Panc1 (cell line): ENCODE measurements around the gene PANK4. TPM values are rescaled to one million over a fixed set of nuclear protein-coding genes. Genes with fewer than 3 reads are reported as not detected.
A peak's percentile ranks its signal among the peaks of the same experiment; 100 is the strongest.

Experiments used
- ATAC-seq: fragments of 200-7000 bp; cut with Tn5 transposase; 2 replicates; pipeline ENCODE4 v1.9.1; 2020; ENCODE audit warnings: mild to moderate bottlenecking, moderate library complexity
- BruUV-seq: library from RNA; stranded (reverse); fragments of 400-500 nt; replicated peaks from 2 replicates; lab custom pipeline; 2021; lab: Mats Ljungman, UMichigan
- CTCF ChIA-PET: fragments of 300-600 bp; sonication (Branson Sonifier 250); formaldehyde crosslinking; loops from one replicate; lab custom pipeline; 2022; ENCODE audit warnings: antibody characterized with exemption; lab: Charles Lee
- POLR2A ChIA-PET: fragments of 300-600 bp; sonication (Branson Sonifier 250); formaldehyde crosslinking; loops from one replicate; lab custom pipeline; 2022; ENCODE audit warnings: antibody characterized with exemption; lab: Charles Lee
- DNase-seq: peaks from one replicate; pipeline ENCODE4 v3.0.0-alpha.2; 2010; ENCODE audit warnings: low read depth, low spot score
- H3K27ac ChIP-seq: 2 replicates; pipeline ENCODE4 v1.5.1; 2011; ENCODE audit warnings: mild to moderate bottlenecking, low read length, inconsistent platforms
- H3K27me3 ChIP-seq: fragments of 200-500 bp; sonication (Bioruptor generic); 2 replicates; pipeline ENCODE4 v1.6.0; 2014; ENCODE audit warnings: low read length, inconsistent platforms; ENCODE audit not compliant: control insufficient read depth, insufficient read depth
- H3K36me3 ChIP-seq: fragments of 200-500 bp; sonication (Bioruptor generic); 2 replicates; pipeline ENCODE4 v1.5.1; 2014; ENCODE audit warnings: inconsistent platforms, mild to moderate bottlenecking, low read length, moderate library complexity; ENCODE audit not compliant: control insufficient read depth, insufficient read depth
- H3K4me1 ChIP-seq: 2 replicates; pipeline ENCODE4 v1.5.1; 2011; ENCODE audit warnings: inconsistent platforms, mild to moderate bottlenecking, low read length, moderate library complexity; ENCODE audit not compliant: control insufficient read depth, insufficient read depth
- H3K4me3 ChIP-seq, 2 experiments: 2 replicates each; pipeline ENCODE4 v1.5.1; 2011 to 2012; ENCODE audit warnings: low read depth in 2 of 2, low read length in 2 of 2, mild to moderate bottlenecking in 2 of 2, inconsistent platforms in 1 of 2, moderate library complexity in 1 of 2
- H3K9me3 ChIP-seq: fragments of 200-500 bp; sonication (Bioruptor generic); 2 replicates; pipeline ENCODE4 v1.5.1; 2014; ENCODE audit warnings: low read depth, mild to moderate bottlenecking, inconsistent platforms, low read length, moderate library complexity; ENCODE audit not compliant: control insufficient read depth, insufficient read depth
- in situ Hi-C: cut with HindIII; loops from 2 replicates; pipeline ENCODE4 v1.10.0; 2016; ENCODE audit warnings: low sequenced_read_pairs, low pct_unique_long_range_greater_than_20kb
- intact Hi-C: fragments of 100-400 bp; cut with micrococcal nuclease; formaldehyde crosslinking; loops from one replicate; pipeline ENCODE4 v1.10.0; 2022; ENCODE audit not compliant: unreplicated experiment
- total RNA-seq: library from RNA; stranded (reverse); gene quantifications from one replicate; pipeline ENCODE4 v1.2.1, GENCODE V29; 2021; ENCODE audit not compliant: unreplicated experiment
- TF ChIP-seq, protein P1 (sequence below), 2 experiments: IDR thresholded peaks; 2 replicates each; pipeline ENCODE4 v1.6.1; 2011 to 2012; ENCODE audit warnings: low read depth in 2 of 2, control low read depth in 1 of 2, low read length in 1 of 2, mild to moderate bottlenecking in 1 of 2, moderate library complexity in 1 of 2; ENCODE audit not compliant: insufficient read depth in 1 of 2
- TF ChIP-seq, protein P2 (sequence below): fragments of 450-650 bp; IDR thresholded peaks from 2 replicates; pipeline ENCODE4 v1.5.1; 2017; ENCODE audit warnings: mild to moderate bottlenecking

Gene PANK4
- total RNA-seq, 1 experiment from 2014 or later: 35.9 TPM

DNA sequence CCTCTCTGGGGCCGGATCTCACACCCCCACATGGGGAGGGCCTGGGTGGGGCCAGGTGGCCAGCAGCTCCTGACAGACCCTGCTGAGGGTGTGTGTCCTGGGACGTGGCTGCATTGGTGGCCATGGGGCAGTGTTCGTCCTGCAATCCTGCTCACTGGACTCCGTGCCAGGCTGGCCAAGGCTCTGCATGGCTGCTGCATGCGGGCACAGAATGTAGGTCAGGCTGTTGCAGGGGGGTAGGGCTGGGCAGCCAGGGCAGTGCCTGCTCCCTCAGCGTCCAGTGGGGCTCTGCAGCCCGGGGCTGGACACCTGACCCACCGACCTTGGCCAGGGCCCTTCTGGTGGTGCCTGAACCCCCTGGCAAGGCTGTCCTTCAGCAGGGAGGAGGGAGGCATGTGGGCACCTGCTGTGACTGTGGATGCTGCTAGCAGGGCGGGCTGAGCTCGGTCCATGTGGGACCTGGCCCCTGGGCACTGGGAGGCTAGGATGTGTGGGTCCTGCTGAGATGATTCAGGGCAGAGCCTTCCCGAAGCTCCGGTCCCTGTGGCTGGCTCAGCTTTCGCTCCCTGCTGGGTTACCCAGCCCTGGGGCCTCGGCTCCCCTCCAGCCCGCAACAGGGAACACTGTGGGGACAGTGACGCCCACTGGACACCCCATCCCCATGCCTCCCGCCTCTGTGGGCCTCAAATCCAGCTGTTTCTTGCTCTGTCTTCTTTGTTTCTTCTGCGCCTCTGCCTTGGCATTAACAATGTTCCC is 65.2 kb downstream of the PANK4 start:
- no peak for DNase-seq
- ChIA-PET CTCF (no interaction called here), POLR2A (no interaction called here)
- Histone ChIP-seq H3K9me3 (no peaks in the 10 kb centered on the region), H3K27me3 (no peaks in the 10 kb centered on the region), H3K4me3 (no peak overlapping the region), H3K27ac (peak overlapping the region; percentile 95), H3K36me3 (no peaks in the 10 kb centered on the region), H3K4me1 (peaks cover 100% of the 10 kb centered on the region)
- BruUV-seq: no TSS peak
- in situ Hi-C loops: no loop called here
- ATAC-seq: no peak; the same call in 1 of the 2 replicates
- intact Hi-C loops: loop anchor here (10.0 kb wide), 1 partner anchor 84 kb away; no protein-coding TSS in a partner anchor
- TF ChIP-seq, protein P1, sequence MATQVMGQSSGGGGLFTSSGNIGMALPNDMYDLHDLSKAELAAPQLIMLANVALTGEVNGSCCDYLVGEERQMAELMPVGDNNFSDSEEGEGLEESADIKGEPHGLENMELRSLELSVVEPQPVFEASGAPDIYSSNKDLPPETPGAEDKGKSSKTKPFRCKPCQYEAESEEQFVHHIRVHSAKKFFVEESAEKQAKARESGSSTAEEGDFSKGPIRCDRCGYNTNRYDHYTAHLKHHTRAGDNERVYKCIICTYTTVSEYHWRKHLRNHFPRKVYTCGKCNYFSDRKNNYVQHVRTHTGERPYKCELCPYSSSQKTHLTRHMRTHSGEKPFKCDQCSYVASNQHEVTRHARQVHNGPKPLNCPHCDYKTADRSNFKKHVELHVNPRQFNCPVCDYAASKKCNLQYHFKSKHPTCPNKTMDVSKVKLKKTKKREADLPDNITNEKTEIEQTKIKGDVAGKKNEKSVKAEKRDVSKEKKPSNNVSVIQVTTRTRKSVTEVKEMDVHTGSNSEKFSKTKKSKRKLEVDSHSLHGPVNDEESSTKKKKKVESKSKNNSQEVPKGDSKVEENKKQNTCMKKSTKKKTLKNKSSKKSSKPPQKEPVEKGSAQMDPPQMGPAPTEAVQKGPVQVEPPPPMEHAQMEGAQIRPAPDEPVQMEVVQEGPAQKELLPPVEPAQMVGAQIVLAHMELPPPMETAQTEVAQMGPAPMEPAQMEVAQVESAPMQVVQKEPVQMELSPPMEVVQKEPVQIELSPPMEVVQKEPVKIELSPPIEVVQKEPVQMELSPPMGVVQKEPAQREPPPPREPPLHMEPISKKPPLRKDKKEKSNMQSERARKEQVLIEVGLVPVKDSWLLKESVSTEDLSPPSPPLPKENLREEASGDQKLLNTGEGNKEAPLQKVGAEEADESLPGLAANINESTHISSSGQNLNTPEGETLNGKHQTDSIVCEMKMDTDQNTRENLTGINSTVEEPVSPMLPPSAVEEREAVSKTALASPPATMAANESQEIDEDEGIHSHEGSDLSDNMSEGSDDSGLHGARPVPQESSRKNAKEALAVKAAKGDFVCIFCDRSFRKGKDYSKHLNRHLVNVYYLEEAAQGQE (IDR thresholded peaks at IDR 0.05; ENCODE audit: insufficient read depth in 1 of 2, low read depth in 2 of 2, low read length in 1 of 2): peak in 1 of 2 experiments; percentile 20; a peak in 1 of 4 replicates
- TF ChIP-seq, protein P2, sequence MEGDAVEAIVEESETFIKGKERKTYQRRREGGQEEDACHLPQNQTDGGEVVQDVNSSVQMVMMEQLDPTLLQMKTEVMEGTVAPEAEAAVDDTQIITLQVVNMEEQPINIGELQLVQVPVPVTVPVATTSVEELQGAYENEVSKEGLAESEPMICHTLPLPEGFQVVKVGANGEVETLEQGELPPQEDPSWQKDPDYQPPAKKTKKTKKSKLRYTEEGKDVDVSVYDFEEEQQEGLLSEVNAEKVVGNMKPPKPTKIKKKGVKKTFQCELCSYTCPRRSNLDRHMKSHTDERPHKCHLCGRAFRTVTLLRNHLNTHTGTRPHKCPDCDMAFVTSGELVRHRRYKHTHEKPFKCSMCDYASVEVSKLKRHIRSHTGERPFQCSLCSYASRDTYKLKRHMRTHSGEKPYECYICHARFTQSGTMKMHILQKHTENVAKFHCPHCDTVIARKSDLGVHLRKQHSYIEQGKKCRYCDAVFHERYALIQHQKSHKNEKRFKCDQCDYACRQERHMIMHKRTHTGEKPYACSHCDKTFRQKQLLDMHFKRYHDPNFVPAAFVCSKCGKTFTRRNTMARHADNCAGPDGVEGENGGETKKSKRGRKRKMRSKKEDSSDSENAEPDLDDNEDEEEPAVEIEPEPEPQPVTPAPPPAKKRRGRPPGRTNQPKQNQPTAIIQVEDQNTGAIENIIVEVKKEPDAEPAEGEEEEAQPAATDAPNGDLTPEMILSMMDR: no peak

DNA sequence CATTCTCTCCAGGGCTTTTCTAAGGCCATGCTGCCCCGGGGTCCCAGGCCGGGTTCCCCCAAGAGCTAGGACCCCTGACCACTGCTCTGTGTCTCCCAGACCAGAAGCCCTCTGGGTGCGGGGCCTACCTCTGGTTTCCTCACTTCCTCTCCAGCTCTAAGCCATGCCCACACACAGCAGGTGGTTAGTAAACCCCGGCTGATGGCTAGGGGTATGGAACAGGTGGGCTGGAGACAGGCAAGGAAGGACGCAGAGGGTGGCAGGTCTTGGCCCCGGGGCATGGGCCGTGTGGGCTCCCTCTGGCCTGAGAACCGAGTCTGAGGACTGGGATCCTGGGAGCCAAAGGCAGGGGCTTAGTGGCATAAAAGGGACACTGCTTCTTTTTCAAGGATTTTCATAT is 66.2 kb downstream of the PANK4 start:
- ChIA-PET POLR2A (no interaction called here), CTCF (interaction anchor here (1.1 kb wide), 1 partner anchor 10 kb away, joined by 4 read pairs; no protein-coding TSS in a partner anchor)
- no TSS peak for BruUV-seq
- no peaks in the 10 kb centered on the region for H3K27me3 ChIP-seq
- H3K27ac ChIP-seq: peak overlapping the region; percentile 95
- no peaks in the 10 kb centered on the region for H3K9me3 ChIP-seq
- TF ChIP-seq, protein P2: no peak
- TF ChIP-seq, protein P1 (IDR thresholded peaks at IDR 0.05; ENCODE audit: insufficient read depth in 1 of 2, low read depth in 2 of 2, low read length in 1 of 2): peak in 1 of 2 experiments; percentile 26; a peak in 1 of 4 replicates
- H3K4me3 ChIP-seq: no peak overlapping the region
- no peaks in the 10 kb centered on the region for H3K36me3 ChIP-seq
- in situ Hi-C loops: no loop called here
- H3K4me1 ChIP-seq: peaks cover 100% of the 10 kb centered on the region
- no peak for DNase-seq
- intact Hi-C loops: loop anchor here (10.0 kb wide), 1 partner anchor 85 kb away; no protein-coding TSS in a partner anchor
- ATAC-seq: no peak; the same call in 1 of the 2 replicates
